Neutrophil (primary cell): ENCODE results near the gene DAB2IP.

Experiments
- H3K27ac ChIP-seq: fragments of 200-600 bp; sonication (generic); 2 replicates; pipeline ENCODE4 v1.5.1; 2016; ENCODE audit warnings: mild to moderate bottlenecking, moderate library complexity
- H3K27me3 ChIP-seq: fragments of 200-600 bp; sonication (generic); 2 replicates; pipeline ENCODE4 v1.6.0; 2016; ENCODE audit warnings: mild to moderate bottlenecking
- H3K36me3 ChIP-seq: fragments of 200-600 bp; sonication (generic); 2 replicates; pipeline ENCODE4 v1.5.1; 2017
- H3K4me1 ChIP-seq, 2 experiments: fragments of 200-600 bp in 1 of 2; sonication (generic) in 1 of 2; 1 replicate in 1 of 2; 2 replicates in 1 of 2; pipeline versions ENCODE4 v1.5.1 to v1.6.1; 2013 to 2016; ENCODE audit warnings: low read depth in 1 of 2, low read length in 1 of 2, mild to moderate bottlenecking in 1 of 2, moderate library complexity in 1 of 2; ENCODE audit not compliant: control insufficient read depth in 1 of 2, insufficient read depth in 1 of 2
- H3K4me3 ChIP-seq, 2 experiments: fragments of 200-600 bp in 1 of 2; sonication (generic) in 1 of 2; 1 replicate in 1 of 2; 2 replicates in 1 of 2; pipeline ENCODE4 v1.5.1; 2013 to 2016; ENCODE audit warnings: low read depth in 1 of 2, low read length in 1 of 2, mild to moderate bottlenecking in 1 of 2, moderate library complexity in 1 of 2
- H3K9me3 ChIP-seq: fragments of 200-600 bp; sonication (generic); 2 replicates; pipeline ENCODE4 v1.5.1; 2016
- CTCF ChIP-seq: fragments of 200-600 bp; sonication (generic); IDR thresholded peaks from 2 replicates; pipeline ENCODE4 v1.5.1; 2016; ENCODE audit warnings: antibody characterized with exemption

Gene DAB2IP

GRCh38 chr9:121746866-121747265 is 95.4 kb downstream of the DAB2IP start:
- no peaks in the 10 kb centered on the region for H3K9me3 ChIP-seq
- no peaks in the 10 kb centered on the region for H3K36me3 ChIP-seq
- no peak overlapping the region for H3K4me3 ChIP-seq
- no peaks in the 10 kb centered on the region for H3K27me3 ChIP-seq
- TF ChIP-seq CTCF = no peak
- H3K4me1 ChIP-seq = no peaks in the 10 kb centered on the region
- H3K27ac ChIP-seq = no peak overlapping the region

GRCh38 chr9:121748074-121748473 is 96.6 kb downstream of the DAB2IP start:
- H3K4me1 ChIP-seq = no peaks in the 10 kb centered on the region
- H3K9me3 ChIP-seq = no peaks in the 10 kb centered on the region
- no peaks in the 10 kb centered on the region for H3K27me3 ChIP-seq
- H3K4me3 ChIP-seq = no peak overlapping the region
- H3K27ac ChIP-seq = no peak overlapping the region
- H3K36me3 ChIP-seq = no peaks in the 10 kb centered on the region
- no peak for TF ChIP-seq CTCF

GRCh38 chr9:121748727-121749423 is 97.4 kb downstream of the DAB2IP start:
- no peaks in the 10 kb centered on the region for H3K36me3 ChIP-seq
- H3K9me3 ChIP-seq = no peaks in the 10 kb centered on the region
- no peak for TF ChIP-seq CTCF
- no peaks in the 10 kb centered on the region for H3K4me1 ChIP-seq
- no peak overlapping the region for H3K27ac ChIP-seq
- no peak overlapping the region for H3K4me3 ChIP-seq
- no peaks in the 10 kb centered on the region for H3K27me3 ChIP-seq

- no peaks in the 10 kb centered on the region for H3K36me3 ChIP-seq
- no peaks in the 10 kb centered on the region for H3K4me1 ChIP-seq
- TF ChIP-seq CTCF = no peak
- no peak overlapping the region for H3K4me3 ChIP-seq
- H3K27ac ChIP-seq = no peak overlapping the region
- no peaks in the 10 kb centered on the region for H3K9me3 ChIP-seq
- H3K27me3 ChIP-seq = no peaks in the 10 kb centered on the region
Observed at GRCh38 chr9:121749614-121750013, 98.2 kb downstream of the DAB2IP start.

- no peak for TF ChIP-seq CTCF
- Histone ChIP-seq H3K4me3 (no peak overlapping the region), H3K27ac (no peak overlapping the region), H3K4me1 (no peaks in the 10 kb centered on the region), H3K27me3 (no peaks in the 10 kb centered on the region), H3K9me3 (no peaks in the 10 kb centered on the region), H3K36me3 (no peaks in the 10 kb centered on the region)
Observed at GRCh38 chr9:121750259-121750714, 98.9 kb downstream of the DAB2IP start.
